CD4-positive, alpha-beta T cell treated with Interleukin-15 for 4 hours (primary cell): ENCODE measurements around the gene DLEC1.
"Not testable (repeated sequence)": the region's sequence is repeated elsewhere in the genome, so short reads cannot be mapped to it uniquely, and the experiment has no call there.

Source experiments
- DNase-seq: peaks from one replicate; pipeline ENCODE4 v3.0.0-alpha.2; 2020; ENCODE audit warnings: low spot score

Gene DLEC1

GRCh38 chr3:38019658-38020341 is 19.2 kb upstream of the DLEC1 start:
- DNase-seq: no peak

GRCh38 chr3:38020342-38020726 is 18.7 kb upstream of the DLEC1 start:
- no peak for DNase-seq

DNA sequence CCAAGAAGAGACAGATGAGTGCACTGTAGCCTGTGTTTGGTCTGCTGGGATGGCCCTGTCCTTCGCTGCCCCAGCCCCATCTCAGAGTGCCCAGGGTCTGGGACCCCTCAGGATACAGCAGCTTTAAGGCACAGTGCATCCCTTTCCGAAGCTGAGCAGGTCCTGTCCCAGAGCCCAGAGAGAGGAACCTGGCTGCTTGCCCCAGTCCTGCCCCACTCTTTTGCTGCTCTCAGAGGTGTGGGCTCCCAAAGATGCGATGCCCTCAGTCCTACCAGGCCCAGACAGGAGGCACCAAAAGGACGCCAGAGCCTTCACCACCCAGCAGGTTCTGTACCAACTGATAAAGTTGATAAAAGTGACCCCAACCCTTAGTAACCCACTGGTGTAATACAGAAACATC is 17.8 kb upstream of the DLEC1 start:
- no peak for DNase-seq

DNA sequence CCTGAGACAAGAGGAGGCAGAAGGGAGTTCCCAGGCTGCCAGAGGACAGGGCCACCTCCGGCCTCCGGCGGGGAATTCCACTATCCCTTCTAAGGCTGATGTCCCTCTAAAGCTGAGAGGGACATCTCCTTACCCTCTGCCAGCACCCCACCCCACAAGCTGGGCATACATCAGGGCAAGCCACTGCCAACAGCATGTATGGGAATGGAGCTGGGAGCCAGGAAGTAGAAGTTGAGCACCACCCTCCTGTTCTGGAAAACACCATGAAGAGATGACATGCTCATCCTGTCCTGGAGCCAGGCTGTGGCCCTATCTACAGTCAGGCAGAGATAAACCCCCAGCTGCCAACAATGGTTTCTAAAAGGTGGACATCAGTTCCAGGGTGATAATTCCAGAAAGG is 16.7 kb upstream of the DLEC1 start:
- no peak for DNase-seq

GRCh38 chr3:38022896-38023709 is 15.9 kb upstream of the DLEC1 start:
- peak; percentile 41 for DNase-seq

GRCh38 chr3:38026856-38027255 is 12.2 kb upstream of the DLEC1 start:
- DNase-seq: no peak

- no peak for DNase-seq
Observed at GRCh38 chr3:38027466-38028465, 11.2 kb upstream of the DLEC1 start.

- DNase-seq: no peak
Observed at GRCh38 chr3:38028621-38029361, 10.2 kb upstream of the DLEC1 start.

DNA sequence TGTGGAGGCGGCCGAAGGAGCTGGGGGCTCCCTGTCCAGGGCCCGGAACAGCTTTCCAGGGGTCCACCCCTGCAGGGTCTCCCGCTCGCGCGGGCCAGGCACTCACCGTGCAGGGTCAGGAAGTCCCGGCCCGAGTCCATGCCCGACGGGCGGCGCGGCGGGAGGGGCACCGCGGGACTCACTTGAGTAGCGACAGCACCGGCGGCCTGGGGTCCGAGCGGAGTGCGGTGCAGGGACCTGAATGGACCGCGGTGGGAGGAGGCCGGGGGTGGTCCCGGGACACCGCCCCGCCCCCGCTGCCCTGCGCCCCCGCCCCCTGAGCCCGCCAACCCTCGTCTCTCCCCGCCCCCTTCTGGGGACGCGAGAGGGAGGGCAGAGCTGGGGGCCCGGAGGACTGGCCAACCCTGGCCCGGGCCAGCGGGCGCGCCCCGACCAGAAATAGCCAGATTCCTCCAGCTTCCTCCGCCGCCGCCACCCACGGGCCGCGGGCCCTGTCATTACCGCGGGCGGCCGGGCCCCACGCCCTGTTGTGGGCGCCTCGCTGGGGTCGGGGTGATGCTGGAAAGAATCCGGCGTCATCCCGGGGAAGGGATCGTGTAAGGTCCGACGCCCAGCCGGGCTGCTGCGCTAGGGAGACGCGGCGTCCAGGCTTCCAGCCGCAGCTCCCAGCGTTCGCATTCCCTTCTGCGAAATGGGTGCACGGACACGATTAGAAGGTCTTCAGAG is 9.4 kb upstream of the DLEC1 start, which contains the start of gene PLCD1:
Gene PLCD1, minus strand, starts transcription at position 243 of the 726 bp plus-strand sequence. Its CDS starts 103 bp downstream, at position 140.
- peak; percentile 60 for DNase-seq

- no peak for DNase-seq
Observed at GRCh38 chr3:38030126-38031021, 8.6 kb upstream of the DLEC1 start.

GRCh38 chr3:38031022-38031994 is 7.7 kb upstream of the DLEC1 start:
- DNase-seq: peak; percentile 83

DNA sequence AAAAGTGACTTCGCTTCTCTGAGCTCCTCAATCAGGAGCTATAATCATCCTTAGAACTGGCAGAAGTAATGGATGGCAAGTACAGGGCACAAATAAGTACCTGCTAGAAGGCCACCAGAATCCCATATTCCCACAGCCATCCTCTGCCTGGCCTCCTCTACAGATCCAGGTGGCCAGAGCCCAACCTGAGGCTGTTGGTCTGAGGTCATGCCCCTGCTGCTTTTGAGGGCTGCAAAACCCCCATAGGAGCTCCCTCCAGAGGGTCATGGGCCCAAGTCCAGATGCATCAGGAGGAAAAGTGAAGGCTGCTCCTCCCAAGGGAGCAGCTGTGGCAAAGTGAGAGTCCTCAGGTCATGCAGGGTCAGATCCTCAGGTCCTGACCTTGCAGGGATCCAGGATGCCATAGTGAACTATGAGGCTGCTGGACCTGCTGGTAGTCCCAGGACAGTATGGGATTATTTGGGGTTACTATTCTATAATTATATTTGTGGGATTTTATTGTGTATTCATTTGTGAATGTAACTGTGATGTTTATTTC is 6.6 kb upstream of the DLEC1 start:
- DNase-seq: no peak

- DNase-seq: not testable (repeated sequence)
Observed at GRCh38 chr3:38033586-38033985, 5.4 kb upstream of the DLEC1 start.

DNA sequence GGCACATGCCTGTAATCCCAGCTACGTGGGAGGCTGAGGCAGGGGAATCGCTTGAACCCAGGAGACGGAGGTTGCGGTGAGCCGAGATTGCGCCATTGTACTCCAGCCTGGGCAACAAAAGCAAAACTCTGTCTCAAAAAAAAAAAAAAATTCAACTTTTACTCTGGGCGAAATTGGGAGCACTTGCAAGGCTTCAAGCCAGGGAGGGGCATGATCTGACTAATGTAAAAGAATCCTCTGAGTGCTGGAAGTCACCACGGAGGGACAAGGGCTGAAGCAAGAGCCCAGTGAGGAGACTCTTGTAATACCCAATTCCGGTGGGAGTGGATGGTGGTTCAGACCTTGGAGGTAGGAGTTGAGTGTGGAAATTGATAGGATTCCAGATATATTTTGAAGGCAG is 4.7 kb upstream of the DLEC1 start:
- not testable (repeated sequence) for DNase-seq

DNA sequence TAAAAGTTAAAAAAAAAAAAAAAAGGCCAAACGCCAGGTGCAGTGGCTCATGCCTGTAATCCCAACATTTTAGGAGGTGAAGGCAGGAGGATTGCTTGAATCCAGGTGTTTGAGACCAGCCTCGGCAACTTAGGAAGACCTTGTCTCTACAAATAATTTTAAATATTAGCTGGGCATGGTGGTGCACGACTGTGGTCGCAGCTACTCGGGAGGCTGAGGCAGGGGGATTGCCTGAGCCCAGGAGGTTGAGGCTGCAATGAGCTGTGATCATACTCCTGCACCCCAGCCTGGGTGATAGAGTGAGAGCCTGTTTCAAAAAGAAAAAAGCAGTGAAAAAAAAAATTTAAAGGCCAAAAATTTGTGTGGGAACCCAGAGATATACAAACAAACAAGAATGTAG is 2.7 kb upstream of the DLEC1 start:
- no peak for DNase-seq

DNA sequence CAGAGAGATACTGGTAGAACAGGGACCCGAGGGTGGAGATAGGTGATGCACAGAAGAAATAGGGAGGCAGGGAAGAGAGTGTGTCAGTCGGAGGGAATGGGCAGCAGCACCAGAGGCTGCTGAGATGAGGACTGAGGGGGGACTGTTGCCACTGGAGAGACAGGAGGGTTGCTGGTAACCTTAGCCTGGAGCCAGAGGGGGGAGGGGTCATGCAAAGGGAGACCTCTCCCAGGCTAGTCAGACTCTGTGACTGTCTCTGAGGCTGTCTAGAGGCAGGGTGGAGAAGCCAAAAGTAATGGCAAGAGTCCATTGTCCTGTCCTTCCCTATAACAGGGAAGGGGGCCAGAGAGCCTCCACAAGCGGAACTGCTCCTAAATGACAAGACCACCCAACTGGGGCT is 2.1 kb upstream of the DLEC1 start:
- DNase-seq: no peak

DNA sequence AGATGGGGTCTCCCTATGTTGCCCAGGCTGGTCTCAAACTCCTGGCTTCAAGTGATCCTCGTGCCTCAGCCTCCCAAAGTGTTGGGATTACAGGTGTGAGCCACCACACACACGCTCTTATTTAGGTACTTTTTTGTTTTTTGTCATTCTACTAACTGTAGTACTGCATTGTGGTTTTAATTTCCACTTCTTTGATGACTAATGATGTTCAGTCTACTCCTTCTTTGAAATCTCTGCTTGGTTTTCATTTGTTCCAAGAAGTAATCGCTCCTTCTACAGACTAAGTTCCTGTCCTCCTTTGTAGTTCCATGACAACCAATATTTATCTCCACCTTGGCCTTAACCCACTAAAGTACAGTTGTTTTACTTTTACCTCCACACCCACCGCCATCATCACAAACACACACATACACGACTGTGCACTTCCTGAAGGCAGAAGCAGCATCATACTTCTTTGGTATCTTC is 529 bp upstream of the DLEC1 start:
- peak; percentile 91 for DNase-seq

DNA sequence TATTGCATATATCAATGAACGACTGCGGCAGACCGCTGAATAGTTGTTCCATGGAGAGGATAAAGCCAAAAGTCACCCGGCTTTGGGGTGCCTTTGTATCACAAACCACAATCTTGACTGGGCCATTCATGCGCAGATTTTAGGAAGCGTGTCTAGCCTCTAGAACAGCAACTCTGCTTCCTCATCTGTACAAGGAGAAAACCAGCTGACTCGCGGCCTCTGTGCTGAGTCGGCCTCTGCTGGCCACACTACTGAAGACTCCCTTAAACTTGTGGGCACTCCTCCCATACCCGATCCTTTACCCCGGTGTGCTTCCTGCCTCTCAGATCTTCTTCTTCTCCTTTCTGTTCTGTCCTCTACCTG is 872 bp downstream of the DLEC1 start:
- peak; percentile 81 for DNase-seq
